NT2/D1 (cell line): Measurements from ENCODE around the gene TMEM158.

Experiments used
- DNase-seq: peaks from one replicate; pipeline ENCODE4 v3.0.0-alpha.2; 2011; ENCODE audit warnings: low read depth, low spot score
- H3K27me3 ChIP-seq: 2 replicates; pipeline ENCODE4 v1.6.0; 2011; ENCODE audit warnings: mild to moderate bottlenecking; ENCODE audit not compliant: insufficient read length, insufficient read depth
- H3K36me3 ChIP-seq: 2 replicates; pipeline ENCODE4 v1.6.1; 2011; ENCODE audit warnings: mild to moderate bottlenecking, low read length, mixed read lengths; ENCODE audit not compliant: insufficient read depth, insufficient read length
- H3K4me1 ChIP-seq: 2 replicates; pipeline ENCODE4 v1.5.1; 2011; ENCODE audit not compliant: insufficient read depth, insufficient read length
- H3K4me3 ChIP-seq: 2 replicates; pipeline ENCODE4 v1.5.1; 2011; ENCODE audit warnings: low read depth; ENCODE audit not compliant: insufficient read length
- H3K9ac ChIP-seq: 2 replicates; pipeline ENCODE4 v1.6.0; 2011; ENCODE audit warnings: low read depth; ENCODE audit not compliant: insufficient read length
- H3K9me3 ChIP-seq: 2 replicates; pipeline ENCODE4 v1.5.1; 2011; ENCODE audit warnings: mild to moderate bottlenecking, low read length; ENCODE audit not compliant: insufficient read depth
- SUZ12 ChIP-seq: IDR thresholded peaks from 2 replicates; pipeline ENCODE4 v1.6.1; 2011; ENCODE audit not compliant: insufficient read length, insufficient read depth; ENCODE audit errors: extremely low read depth
- YY1 ChIP-seq: IDR thresholded peaks from 2 replicates; pipeline ENCODE4 v1.6.1; 2011; ENCODE audit not compliant: insufficient read length, insufficient read depth
- ZNF274 ChIP-seq: IDR thresholded peaks from 2 replicates; pipeline ENCODE4 v1.6.1; 2011; ENCODE audit warnings: mild to moderate bottlenecking, low read depth, low read length

Gene TMEM158

GRCh38 chr3:45244356-45244755 lies 18.3 kb upstream of the TMEM158 start:
- Histone ChIP-seq H3K36me3 (no peaks in the 10 kb centered on the region), H3K27me3 (no peaks in the 10 kb centered on the region), H3K4me1 (no peaks in the 10 kb centered on the region), H3K9ac (no peak overlapping the region), H3K4me3 (no peak overlapping the region), H3K9me3 (no peaks in the 10 kb centered on the region)
- DNase-seq: no peak
- no peak for TF ChIP-seq ZNF274
- no peak for TF ChIP-seq SUZ12
- no peak for TF ChIP-seq YY1

GRCh38 chr3:45241206-45241605 lies 15.1 kb upstream of the TMEM158 start:
- peaks cover 6% of the 10 kb centered on the region; the same call in 1 of the 2 replicates for H3K9me3 ChIP-seq
- no peaks in the 10 kb centered on the region for H3K4me1 ChIP-seq
- TF ChIP-seq SUZ12 (no peak), ZNF274 (no peak), YY1 (no peak)
- no peak for DNase-seq
- H3K27me3 ChIP-seq: no peaks in the 10 kb centered on the region
- H3K36me3 ChIP-seq: no peaks in the 10 kb centered on the region
- H3K4me3 ChIP-seq: no peak overlapping the region
- H3K9ac ChIP-seq: no peak overlapping the region

GRCh38 chr3:45240292-45240691 lies 14.2 kb upstream of the TMEM158 start:
- TF ChIP-seq SUZ12: no peak
- no peak for TF ChIP-seq YY1
- TF ChIP-seq ZNF274: no peak
- Histone ChIP-seq H3K9me3 (peaks cover 9% of the 10 kb centered on the region; the same call in 1 of the 2 replicates), H3K4me3 (no peak overlapping the region), H3K9ac (no peak overlapping the region), H3K27me3 (no peaks in the 10 kb centered on the region), H3K36me3 (no peaks in the 10 kb centered on the region), H3K4me1 (no peaks in the 10 kb centered on the region)
- DNase-seq: no peak

- no peak for TF ChIP-seq YY1
- TF ChIP-seq SUZ12: no peak
- TF ChIP-seq ZNF274: no peak
- Histone ChIP-seq H3K4me3 (no peak overlapping the region), H3K9ac (no peak overlapping the region), H3K4me1 (peaks cover 2% of the 10 kb centered on the region), H3K27me3 (no peaks in the 10 kb centered on the region), H3K36me3 (no peaks in the 10 kb centered on the region), H3K9me3 (peaks cover 10% of the 10 kb centered on the region; the same call in 1 of the 2 replicates)
- no peak for DNase-seq
These were observed 13.2 kb upstream of the TMEM158 start for GRCh38 chr3:45239254-45239653.

GRCh38 chr3:45236964-45237363 lies 10.9 kb upstream of the TMEM158 start:
- Histone ChIP-seq H3K9me3 (peaks cover 10% of the 10 kb centered on the region; the same call in 1 of the 2 replicates), H3K9ac (no peak overlapping the region), H3K4me3 (no peak overlapping the region), H3K4me1 (peaks cover 2% of the 10 kb centered on the region), H3K36me3 (no peaks in the 10 kb centered on the region), H3K27me3 (no peaks in the 10 kb centered on the region)
- TF ChIP-seq ZNF274: no peak
- no peak for TF ChIP-seq SUZ12
- no peak for DNase-seq

GRCh38 chr3:45235409-45235808 lies 9.3 kb upstream of the TMEM158 start:
- Histone ChIP-seq H3K9ac (no peak overlapping the region), H3K9me3 (peaks cover 10% of the 10 kb centered on the region; the same call in 1 of the 2 replicates), H3K4me1 (peaks cover 2% of the 10 kb centered on the region), H3K36me3 (no peaks in the 10 kb centered on the region), H3K4me3 (no peak overlapping the region), H3K27me3 (no peaks in the 10 kb centered on the region)
- no peak for DNase-seq
- TF ChIP-seq ZNF274: no peak

GRCh38 chr3:45234250-45234649 lies 8.2 kb upstream of the TMEM158 start:
- Histone ChIP-seq H3K9ac (no peak overlapping the region), H3K4me1 (peaks cover 2% of the 10 kb centered on the region), H3K36me3 (no peaks in the 10 kb centered on the region), H3K4me3 (no peak overlapping the region), H3K9me3 (peaks cover 10% of the 10 kb centered on the region; the same call in 1 of the 2 replicates), H3K27me3 (no peaks in the 10 kb centered on the region)
- TF ChIP-seq YY1 (no peak), SUZ12 (no peak), ZNF274 (no peak)
- no peak for DNase-seq

GRCh38 chr3:45232521-45232920 lies 6.4 kb upstream of the TMEM158 start:
- H3K9ac ChIP-seq: no peak overlapping the region

More at GRCh38 chr3:45232521-45232920, 6.4 kb upstream of the TMEM158 start:
- TF ChIP-seq YY1: no peak
- no peak for TF ChIP-seq SUZ12
- TF ChIP-seq ZNF274: no peak
- Histone ChIP-seq H3K36me3 (no peaks in the 10 kb centered on the region), H3K4me1 (peaks cover 2% of the 10 kb centered on the region), H3K27me3 (peaks cover under 1% of the 10 kb centered on the region), H3K4me3 (no peak overlapping the region), H3K9me3 (peaks cover 10% of the 10 kb centered on the region; the same call in 1 of the 2 replicates)
- DNase-seq: no peak
